DMS 273 (cell line): ENCODE measurements around the gene PRKN.

Experiments used
- DNase-seq: peaks from one replicate; lab custom pipeline; 2025; ENCODE audit not compliant: unreplicated experiment; lab: John Stamatoyannopoulos, UW

The PRKN gene

DNA sequence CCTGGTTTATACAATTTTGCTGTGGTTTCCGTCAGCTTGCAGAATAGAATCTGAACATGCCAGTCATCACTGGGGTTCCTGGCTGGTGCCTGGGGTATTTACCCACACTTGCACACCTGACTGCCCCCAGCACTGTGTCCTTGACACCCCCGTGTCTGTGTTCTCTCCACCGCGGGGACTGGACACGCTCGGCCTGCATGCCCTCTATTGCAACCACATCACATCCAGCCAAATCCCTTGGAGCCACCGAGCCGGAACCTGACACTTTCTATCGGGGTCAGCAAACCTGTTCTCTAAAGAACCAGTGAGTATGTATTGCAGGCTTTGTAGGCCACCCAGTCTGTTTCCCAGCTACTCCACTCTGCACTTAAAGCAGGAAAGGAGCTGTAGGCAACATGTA, 527.5 kb downstream of the PRKN start:
- no peak for DNase-seq

DNA sequence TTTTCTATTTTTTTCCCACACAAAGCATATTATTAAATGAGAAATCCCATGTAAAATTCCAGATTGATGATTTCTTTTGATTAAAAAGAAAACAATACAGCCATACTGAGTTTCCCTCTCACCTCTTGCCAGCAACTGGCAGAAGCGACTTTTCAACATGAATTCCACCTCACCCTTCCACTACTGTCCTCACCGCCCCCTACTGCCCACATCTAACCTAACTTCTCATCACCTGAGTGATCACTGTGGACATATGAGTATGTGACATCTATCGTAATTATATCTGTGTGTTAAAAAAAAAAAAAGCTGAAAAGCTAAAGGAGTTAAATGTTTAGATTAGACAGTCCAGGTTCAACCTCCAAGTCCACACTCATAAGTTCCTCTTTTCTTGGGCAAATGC, 528.6 kb downstream of the PRKN start:
- DNase-seq = no peak

DNA sequence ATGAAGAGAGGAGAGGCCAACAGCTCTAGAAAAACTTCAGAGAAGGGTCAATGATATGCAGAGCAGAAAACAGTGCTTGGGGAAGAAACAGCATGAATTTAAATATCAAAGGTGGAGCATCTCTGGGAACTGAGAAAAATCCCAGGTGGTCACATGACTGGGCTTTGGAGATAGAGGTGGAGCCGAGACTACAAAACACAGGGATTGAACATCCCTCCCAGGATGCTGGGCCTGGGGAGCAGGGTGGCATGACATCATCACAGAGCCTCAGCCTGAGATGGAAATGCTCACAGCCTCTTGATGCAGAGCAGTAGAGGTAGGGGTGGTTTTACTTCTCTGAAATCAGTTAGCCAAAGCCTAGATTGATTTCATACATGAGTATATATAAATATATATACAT, 529.5 kb downstream of the PRKN start:
- DNase-seq = no peak

DNA sequence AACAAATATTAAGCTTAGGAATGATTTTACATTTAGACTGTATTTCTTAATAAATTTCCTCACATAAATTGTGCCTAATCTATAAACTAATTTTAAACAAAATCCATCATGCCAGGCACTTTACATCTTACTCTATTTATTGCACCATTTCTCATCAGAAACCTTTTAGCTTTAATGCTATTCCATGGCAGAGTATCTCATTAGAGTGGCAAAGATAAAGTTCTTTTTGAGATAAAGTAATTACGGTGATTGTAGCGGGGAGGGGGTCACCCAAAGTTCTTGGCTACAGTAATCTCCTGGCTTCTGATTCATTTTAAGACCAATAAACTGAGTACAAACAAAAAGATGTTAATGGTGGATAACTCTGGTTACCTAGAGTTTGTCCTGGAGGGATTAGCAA, 532.1 kb downstream of the PRKN start:
- DNase-seq = no peak

DNA sequence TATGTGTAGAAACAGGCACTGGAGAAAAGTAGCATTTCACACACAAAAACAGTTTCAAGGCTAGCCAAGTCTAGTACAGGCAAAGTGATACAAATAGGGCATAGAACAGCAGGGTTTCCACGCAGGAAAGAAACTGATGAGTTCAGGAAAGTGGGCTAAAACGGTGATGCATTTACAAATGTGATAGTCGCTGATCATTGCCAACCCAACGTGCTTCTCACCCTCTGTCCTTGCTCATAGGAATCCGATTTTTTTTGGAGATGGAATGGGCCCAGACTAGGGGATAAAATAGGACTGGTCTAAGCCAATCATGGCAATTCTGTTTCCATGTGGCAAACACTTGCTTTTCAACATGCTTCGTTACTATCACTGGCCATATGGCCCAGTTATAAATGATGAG, 536.6 kb downstream of the PRKN start:
- DNase-seq = no peak

DNA sequence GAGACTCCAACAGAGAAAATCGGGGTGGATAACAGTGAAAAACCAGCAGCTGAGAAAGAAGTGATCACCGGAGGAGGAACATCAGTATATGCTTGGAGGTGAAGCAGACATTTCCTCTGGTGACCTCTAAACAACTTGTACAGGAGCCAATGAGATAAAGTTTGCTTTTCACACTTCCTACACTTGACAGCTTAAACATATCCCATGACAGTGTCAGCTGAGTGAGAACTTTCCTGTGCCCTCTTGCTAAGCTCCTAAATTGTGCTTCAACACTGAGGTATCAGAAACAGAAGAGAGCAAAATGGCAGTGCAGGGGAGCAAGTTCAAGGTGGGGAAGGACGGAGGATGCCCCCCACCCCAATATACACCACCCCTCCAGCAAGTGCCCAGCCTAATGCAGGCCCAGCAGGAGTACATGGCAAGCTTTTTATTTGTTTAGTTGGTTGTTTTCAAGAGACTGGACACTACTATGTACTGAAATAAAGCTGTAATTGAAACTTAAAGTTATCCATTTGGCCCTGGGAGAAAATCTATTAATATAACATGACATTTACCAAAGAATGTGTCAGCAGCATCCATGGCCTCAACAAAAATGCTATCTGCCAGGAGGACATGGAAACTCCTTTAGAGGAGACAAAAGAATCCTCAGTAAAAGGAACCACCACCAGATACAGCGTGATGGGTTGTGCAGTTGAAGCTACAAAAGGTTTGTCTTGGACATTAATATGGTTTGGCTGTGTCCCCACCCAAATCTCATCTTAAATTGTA, 540.2 kb downstream of the PRKN start:
- no peak for DNase-seq

DNA sequence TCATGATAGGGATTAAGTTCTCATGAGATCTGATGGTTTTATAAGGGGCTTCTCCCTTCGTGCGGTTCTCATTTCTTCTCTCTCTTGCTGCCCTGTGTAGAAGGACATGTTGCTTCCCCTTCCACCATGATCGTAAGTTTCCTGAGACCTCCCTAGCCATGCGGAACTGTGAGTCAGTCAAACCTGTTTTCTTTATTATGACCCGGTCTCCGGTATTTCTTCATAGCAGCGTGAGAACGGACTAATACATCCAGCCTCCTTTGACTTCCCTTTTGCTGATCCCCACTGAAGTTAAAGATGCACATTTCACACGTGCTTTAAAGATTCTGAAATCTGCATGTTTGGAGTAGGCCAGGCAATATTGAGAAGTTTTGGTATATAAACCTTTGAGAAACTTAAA, 543.1 kb downstream of the PRKN start:
- DNase-seq = no peak

DNA sequence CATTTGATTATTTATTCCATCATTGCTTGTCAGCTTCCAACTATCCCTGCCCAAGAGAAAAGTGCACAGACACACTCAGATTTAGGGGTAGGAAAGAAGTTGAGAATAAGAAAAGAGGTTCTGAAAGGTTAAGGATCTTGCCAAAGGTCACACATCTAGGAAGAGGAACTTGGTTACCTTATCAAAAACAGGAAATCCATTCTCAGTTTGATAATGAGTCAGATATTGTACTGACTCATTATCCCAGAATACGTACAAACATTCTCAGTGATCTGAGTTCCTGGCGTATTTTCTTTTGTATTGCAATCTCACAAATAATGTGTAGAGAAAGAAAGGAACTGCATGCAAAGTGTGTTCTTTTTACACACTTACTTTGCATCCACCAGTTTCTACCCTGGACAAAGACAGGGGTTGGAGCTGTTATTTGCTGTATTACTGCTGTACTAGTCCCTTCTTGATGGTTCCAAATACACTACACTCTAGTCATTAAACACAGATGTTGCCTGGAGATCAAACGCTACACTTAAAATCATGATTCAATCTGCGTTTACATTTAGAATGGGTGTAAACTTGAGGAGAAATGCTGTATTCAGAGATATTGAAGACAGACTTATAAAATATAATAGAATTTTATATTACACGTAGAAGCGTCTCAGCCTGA, 545.7 kb downstream of the PRKN start:
- DNase-seq = no peak

DNA sequence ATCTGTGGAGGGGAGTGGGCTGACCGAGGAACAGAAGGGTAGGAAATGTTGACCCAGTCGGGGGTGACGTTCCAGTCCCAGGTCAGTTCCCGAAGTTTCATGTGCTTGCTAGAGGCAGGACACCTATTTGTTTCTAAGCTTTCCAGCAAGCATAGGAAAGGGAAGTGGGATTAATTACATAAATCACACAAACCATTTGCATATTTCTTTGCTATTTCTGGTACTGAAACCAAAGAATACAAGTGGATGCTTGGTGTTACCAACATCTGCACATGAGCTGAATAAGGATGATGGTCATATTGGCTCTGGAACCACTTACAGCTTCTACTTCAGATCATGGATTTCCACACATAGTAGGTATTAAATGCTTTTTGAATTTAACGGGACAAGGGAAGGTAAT, 546.5 kb downstream of the PRKN start:
- DNase-seq = no peak

DNA sequence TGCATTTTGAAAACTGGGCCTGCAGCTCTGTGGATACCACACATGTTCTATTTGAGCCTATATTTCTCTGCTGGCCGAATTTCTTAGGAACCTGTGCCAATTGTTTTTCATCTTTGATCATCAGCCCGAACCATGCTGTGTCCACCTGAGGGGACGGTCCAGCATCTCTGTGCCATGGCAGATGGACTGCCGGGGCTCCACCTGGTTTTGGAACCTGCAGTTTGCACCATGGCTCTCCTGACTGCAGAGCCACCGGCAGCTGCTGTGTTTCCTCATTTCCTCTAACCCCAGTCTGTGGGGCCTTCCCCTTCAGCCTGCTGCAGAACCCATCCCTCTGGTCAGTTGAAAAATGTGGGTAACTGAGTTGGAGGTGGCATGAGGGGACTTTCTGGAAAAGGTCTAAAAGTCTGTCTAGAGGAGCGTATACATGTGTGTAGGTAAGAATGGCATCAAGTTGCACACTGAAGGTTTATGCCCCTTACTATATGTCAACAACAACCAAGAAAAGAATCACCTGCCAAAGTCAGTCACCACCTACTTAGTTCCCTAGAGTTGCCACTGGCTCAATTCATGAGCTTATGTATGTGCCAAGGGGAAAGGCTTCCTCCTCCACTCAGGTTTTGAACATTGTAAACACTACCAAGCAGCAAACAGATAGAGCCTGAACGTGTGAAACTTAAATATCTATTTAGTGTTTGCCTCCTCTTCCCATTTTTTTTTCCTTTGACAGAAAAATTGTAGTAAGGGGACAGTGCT, 548.2 kb downstream of the PRKN start:
- no peak for DNase-seq

DNA sequence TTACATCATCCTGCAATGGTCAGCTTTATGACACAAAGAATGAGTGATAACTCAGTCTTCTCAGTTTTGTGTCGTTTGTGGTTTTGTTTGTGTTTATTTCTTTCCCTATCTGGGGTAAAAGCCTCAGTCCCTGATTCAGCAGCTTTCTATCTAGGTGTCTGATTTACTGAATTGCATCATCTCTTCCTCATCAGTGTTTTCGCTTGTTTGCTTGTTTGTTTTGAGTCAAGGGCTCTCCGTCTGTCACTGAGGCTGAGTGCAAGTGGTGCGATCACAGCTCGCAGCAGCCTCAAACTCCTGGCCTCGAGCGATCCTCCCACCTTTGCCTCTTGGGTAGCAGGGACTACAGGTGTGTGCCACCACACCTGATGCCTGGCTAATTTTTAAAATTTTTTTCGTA, 548.9 kb downstream of the PRKN start:
- no peak for DNase-seq

DNA sequence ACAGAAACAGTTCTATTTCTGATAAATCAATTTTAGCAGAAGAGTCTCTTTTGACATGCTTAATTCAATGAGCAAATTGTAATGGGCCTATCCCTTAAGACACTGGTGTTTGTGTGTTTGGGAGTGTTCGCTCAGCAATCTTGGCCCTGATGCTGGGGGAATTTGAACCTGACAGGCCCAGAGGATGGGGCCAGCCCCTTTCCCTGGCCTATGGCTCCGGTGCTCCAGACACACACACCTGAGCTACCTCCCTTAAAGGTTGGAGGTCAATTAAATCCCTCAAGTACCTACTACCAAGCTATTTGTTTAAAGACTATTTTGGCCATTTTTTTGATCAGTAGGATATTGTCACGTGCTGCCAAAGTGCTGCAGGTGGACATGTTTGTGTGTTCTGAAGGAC, 549.3 kb downstream of the PRKN start:
- no peak for DNase-seq

DNA sequence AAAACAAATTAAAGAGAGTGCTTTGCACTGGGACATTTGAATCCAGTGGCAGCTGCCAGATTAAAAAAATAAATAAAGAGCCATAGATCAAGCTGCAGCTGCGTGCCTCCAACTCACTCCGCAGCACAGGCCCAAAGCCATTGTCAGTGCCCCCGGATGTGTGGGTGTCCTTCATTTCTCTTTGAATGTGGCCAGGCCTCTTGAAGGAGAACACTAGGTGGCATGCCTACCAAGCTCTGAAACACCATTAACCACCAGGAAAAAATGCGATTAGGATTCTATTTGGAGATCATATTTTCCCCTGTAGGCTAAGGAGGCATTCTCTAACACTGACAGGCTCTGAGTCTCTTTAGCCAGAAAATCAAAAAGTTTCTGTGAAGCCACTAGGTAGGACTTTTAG, 549.8 kb downstream of the PRKN start:
- DNase-seq = peak; percentile 2

DNA sequence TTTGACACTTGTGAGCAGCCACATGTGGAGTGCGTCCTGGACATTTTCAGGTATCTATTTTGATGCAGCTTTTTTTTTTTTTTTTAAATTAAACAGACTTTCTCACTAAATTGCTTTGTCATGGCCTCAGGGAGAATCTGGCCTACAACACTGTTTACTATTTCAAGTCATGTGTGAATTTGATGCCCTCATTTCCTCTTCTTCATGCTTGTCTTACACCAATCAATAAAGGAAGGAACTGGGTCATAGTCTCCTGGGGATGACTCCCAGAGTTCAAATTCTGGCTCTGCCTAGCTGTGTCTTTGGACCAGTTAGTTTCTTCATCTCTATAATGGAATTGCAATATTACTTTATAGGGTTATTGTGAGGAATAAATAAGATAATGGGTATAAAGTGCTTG, 554.1 kb downstream of the PRKN start:
- DNase-seq = no peak

DNA sequence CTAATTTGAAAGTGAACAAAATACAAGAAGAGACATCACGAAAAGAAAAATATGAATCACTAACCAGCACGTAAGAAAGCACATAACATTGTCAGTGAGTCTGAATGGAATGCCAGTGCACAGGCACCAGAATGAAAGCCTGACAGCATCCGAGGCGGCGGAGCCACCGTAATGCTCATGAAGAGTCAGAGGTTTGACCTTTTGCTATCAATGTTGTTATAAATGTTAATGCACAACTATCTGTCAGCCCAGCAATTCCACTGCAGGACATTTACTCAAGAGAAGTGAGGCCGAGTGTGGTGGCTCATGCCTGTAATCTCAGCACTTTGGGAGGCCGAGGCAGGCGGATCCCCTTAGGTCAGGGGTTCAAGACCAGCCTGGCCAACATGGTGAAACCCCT, 562.1 kb downstream of the PRKN start:
- no peak for DNase-seq

DNA sequence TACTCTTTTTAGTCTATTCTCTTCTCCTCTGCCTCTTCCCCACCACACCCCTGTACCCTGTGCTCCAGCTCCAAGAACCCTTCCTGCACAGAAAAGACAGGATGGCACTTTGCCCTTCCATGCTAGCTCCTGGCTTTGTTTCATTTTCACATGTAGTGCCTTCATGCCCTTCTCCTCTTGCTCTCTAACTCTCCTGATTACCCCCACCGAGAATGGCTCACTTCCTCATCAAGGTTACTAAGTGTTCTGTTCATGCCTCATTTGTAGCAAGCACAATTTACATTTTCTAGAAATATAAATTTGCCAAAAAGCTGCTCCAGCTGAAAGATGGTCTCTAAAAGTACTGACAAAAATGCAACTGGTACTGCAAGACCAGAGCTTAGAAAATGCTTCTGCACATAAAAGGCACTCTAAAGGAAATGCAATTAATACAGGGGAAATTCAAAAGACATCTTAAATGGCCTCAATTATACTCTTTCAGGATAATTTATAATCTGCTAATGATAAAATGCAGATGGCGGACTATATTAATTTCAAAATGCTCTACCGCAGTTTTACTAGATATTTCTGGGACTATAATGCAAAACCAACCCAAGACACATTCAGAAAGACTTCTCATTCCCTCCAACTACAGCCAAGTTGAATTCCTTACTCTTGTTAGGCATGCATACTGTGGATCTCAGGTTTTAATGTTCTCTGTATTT, 570.2 kb downstream of the PRKN start:
- DNase-seq = no peak

DNA sequence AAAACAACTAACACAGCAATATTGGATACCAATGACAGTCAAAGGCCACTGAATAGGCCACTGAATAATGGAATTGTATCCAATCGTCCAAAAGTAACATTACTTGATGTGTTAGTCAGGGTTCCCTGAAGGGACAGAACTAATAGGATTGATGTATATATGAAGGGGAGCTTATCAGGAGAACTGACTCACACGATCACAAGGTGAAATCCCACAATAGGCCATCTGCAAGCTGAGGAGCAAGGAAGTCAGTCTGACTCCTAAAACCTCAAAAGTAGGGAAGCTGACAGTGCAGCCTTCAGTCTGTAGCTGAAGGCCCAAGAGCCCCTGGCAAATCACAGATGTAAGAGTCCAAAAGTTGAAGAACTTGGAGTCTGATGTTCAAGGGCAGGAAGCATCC, 571.4 kb downstream of the PRKN start:
- DNase-seq = no peak

DNA sequence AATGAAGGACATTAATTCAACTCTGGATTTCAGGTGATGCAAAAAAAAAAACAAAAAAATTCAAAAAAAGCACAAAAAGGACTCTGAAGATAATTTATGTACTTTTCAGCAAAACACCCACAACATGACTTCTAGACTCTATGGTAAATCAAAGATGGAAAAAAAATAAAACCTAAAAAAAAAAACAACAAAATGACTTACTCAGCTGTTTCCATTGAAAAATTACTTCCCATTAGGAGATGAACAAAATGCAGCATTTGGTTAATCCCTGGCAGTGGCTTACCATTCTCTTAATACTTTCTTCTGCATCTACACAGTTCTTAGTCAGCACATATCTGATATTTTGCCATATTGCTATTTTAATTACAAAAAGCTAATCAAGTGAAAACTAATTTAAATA, 572.6 kb downstream of the PRKN start:
- no peak for DNase-seq

DNA sequence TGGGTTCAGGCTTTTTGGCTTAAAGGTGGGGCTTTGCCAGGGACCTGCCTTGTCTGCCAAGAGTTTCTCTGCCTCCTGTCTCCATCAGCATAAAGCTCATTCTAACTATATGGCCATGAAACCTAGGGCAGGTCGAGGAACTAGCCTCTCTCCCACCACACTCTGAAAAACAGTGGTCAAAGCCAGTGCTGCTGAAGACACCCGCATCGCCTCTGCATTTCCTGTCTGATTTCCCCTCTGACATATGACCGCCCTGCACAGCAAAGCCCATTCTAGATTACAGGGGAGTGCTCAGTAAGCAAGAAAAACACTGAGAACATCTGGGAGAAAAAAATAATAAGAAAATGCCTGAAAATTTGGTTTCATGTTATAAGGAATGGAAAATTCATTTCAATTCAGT, 573.6 kb downstream of the PRKN start:
- DNase-seq = no peak

DNA sequence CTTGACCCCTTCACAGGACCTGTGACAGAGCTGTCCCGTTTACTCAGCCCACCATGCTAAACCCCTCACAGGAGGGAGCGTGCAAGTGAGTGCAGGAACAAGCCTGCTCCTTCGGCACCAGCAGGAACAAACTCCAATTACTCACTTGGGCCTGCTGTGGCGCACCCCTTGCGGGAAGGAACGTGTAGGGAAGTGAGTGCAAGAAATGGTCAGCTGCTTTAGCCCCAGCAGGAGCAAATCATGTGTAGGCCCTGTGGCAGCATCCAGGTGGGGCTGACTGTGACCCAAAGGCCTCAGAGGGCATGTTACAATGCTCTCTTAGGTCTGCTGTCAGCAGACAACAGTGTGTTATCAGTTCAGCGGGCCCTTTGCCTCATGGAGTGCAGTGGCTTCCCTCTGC, 574.4 kb downstream of the PRKN start:
- no peak for DNase-seq

DNA sequence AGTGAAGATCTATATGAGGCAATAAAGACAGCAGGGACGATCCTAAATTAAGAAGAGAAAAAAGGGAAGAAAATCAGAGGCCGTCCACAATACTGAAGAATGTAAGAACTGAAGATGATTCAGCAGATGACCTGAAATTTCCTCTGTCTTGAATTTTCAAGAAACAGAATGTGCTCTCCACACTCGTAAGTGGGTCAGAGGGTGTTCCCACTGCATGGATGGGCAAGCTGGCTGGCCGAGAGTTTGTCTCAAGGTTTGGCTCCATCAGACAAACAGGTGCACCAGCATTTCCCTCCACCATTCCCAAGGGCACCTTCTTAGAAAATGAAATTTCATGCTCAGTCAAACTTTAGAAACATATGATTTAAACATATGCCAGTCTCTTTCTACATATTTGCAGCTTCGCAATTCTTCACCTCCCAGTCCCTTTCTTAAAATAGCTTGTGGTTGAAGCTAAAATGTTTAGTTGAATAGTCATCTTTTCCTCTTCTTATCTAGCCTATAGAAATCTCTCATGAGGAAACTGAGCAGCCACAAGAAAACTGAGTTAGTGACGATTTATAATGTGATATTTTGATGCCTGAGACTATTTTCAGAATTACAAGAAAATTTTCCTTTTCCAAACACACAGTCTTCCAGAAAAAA, 576.4 kb downstream of the PRKN start:
- DNase-seq = no peak
